Measurements from ENCODE around the gene ABCC4.
A peak's percentile ranks its signal among the peaks of the same experiment; 100 is the strongest.
"Not testable (repeated sequence)": the region's sequence is repeated elsewhere in the genome, so short reads cannot be mapped to it uniquely, and the experiment has no call there.

ABCC4 gene

DNA sequence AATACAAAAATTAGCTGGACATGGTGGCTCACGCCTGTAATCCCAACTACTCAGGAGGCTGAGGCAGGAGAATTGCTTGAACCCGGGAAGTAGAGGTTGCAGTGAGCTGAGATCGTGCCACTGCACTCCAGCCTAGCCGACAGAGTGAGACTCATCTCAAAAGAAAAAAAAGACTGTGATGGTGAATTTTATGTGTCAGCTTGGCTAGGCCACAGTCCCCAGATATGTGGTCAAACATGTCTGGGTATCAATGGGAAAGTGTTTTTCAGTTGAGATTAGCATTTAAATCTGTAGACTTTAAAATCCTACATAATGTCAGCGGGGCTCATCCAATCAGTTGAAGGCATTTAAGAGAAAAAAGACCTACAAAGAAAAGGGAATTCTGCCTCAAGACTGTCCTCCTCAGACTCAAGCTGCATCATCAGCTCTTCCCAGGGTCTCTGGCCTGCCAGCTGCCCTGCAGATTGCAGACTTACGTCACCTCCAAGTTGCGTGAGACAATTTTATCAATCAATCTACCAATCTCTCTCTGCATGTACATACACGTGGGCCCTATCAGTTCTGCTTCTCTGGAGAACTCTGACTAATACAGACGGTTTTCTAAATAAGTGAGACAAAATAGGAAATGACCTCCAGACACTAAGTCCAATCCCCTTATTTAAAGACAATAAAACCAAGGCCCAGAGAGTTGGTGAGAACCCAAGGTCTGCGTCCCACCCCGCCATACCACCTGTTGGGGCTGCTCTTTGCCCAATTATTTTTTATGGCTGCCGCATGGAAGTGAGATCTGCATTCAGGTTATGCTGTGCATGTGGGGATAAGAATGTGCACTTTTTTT lies 99.2 kb downstream of the ABCC4 start:
- no peak for DNase-seq (ENCODE audit: extremely low read depth in 1 of 2, low read depth in 1 of 2)

DNA sequence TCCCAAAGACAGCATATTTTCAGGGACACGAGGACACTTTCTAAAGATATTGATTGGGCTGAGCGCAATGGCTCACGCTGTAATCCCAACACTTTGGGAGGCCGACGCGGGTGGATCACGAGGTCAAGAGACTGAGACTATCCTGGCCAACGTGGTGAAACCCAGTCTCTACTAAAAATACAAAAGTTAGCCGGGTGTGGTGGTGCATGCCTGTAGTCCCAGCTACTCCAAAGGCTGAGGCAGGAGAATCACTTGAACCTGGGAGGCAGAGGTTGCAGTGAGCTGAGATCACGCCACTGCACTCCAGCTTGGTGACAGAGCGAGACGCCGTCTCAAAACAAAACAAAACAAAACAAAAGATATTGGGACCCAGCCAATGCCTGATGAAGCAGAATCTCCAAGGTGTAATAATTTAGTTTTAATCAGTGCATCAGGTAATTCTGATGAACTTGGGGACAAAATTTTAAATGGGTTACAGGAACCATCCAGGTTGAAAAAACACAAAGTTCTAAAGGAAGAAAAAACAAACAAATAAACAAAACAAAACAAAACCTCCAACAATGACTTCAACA lies 100.8 kb downstream of the ABCC4 start:
- not testable (repeated sequence) for DNase-seq (ENCODE audit: extremely low read depth in 1 of 2, low read depth in 1 of 2)

DNA sequence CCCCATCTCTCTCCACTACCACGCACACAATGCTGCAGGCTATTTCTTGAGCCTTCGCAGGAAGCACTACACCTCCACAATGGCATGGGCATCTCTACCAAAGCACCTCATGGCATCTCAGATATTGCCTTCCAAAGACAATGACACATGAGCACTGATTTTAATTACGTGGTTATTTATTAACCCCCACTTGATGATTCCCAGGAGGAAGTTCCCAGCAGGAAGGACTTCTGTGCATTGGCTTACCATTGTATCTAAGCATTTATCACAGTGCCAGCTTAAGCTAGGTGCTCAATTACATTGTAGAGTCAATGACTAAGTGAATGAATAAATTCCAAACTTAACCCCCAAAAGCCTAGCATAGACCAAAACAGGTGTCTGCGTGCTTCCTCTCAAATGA lies 101.4 kb downstream of the ABCC4 start:
- DNase-seq (ENCODE audit: extremely low read depth in 1 of 2, low read depth in 1 of 2): no peak

DNA sequence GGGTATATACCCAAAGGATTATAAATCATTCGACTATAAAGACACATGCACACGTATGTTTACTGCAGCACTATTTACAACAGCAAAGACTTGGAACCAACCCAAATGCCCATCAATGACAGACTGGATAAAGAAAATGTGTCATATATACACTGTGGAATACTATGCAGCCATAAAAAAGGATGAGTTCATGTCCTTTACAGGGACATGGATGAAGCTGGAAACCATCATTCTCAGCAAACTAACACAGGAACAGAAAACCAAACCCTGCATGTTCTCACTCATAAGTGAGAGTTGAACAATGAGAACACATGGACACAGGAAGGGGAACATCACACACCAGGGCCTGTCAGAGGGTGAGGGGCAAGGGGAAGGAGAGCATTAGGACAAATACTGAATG lies 102.6 kb downstream of the ABCC4 start:
- DNase-seq (ENCODE audit: extremely low read depth in 1 of 2, low read depth in 1 of 2): not testable (repeated sequence)

DNA sequence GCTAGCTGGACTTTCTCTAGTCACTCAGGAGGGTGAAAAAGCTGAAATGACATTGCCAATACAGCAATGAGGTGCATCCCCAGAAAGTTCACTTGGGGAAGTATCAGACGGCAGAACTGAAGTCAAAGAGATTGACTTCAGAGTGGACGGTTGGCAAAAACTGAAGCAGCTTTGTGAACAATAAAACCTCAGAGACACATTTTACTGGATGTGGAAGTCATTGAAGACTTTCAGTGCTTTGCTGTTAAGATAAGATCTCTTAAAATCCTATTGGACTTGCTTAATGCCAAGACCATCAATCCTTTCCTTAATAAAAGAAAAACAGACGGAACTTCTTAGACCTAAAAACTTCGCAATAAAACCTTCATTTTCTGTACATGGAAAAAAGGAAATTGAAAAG lies 103.7 kb downstream of the ABCC4 start:
- DNase-seq (ENCODE audit: extremely low read depth in 1 of 2, low read depth in 1 of 2): no peak

DNA sequence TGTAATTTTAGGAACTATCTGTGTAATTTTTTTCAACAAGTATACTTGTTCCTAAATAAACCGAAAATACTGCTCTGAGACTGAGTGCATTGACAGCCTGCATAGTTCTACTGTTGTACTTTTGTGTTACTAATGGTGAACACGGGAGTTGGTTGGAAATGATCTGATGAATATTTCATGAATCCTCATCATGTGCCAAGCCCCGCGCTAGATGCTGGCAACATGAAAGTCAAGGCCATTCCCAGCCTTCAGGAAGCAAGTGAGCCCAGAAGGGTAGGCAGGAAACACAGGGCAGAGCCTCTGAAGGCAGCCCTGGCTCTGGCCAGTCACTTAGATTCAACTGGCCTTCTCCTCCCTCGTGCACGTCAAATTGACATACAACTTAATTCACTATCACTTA lies 106.1 kb downstream of the ABCC4 start:
- DNase-seq (ENCODE audit: extremely low read depth in 1 of 2, low read depth in 1 of 2): no peak

DNA sequence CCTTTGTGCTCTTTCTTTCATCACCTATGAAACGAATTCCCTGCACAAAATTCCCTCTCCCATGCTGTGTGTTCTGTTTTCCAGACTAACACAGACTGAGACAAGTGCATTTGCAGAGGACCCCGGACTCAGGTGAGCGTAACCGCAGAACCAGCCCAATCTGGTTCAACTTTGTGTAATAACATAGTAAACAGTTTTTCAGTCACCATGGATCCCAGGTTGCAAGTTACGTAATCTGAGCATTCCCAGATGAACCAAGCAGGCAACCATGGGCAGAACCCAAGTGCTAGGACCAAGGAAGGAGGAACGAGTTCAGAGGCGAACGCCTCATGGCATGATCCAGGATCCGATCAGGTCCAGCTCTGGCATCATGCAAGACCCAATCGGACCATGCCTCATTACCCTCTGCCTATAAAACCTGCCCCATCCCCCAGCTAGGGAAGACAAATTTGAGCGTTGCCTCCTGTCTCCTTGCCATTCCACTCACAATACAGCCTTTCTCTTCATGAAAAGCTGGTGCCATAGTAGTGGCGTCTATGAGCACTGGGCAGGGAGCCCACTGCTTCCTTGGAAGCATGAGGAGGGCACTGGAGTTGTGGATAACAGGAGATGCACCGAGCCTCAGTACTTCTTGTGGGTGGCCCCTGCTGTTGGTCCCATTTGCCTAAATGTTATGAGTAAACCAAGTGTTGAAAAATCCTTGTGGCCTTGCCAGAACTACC lies 107.6 kb downstream of the ABCC4 start:
- no peak for DNase-seq (ENCODE audit: extremely low read depth in 1 of 2, low read depth in 1 of 2)

DNA sequence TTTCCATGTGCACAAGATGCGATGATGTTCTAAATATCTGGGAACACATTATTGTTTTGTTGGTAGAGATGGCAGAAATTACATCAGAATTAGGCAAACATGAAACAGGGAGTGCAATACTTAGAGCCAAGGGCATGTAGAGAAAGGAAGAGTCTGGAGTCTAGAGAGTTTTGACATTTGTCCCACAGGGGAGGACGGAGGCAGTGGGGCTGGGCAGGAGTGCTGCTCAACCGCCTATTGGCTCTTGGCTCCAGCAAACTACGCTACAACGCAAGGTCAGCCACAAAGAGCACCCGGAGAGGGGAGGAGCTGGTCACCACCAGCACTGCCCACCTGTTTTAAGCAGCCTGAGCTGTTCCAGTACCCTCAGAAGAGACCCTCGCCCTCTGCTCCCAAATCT lies 108.3 kb downstream of the ABCC4 start:
- no peak for DNase-seq (ENCODE audit: extremely low read depth in 1 of 2, low read depth in 1 of 2)

DNA sequence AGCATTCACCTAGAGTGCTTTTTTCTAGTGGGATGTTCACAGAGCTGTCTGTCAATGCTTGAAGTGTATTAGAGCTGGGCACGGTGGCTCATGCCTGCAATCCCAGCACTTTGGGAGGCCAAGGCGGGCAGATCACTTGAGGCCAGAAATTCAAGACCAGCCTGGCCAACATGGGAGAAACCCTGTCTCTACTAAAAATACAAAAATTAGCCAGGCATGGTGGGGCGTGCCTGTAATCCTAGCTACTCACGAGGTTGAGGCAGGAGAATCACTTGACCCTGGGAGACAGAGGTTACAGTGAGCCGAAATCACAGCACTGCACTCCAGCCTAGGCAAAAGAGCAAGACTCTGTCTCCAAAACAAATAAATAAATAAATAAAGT lies 108.7 kb downstream of the ABCC4 start:
- DNase-seq (ENCODE audit: extremely low read depth in 1 of 2, low read depth in 1 of 2): not testable (repeated sequence)

DNA sequence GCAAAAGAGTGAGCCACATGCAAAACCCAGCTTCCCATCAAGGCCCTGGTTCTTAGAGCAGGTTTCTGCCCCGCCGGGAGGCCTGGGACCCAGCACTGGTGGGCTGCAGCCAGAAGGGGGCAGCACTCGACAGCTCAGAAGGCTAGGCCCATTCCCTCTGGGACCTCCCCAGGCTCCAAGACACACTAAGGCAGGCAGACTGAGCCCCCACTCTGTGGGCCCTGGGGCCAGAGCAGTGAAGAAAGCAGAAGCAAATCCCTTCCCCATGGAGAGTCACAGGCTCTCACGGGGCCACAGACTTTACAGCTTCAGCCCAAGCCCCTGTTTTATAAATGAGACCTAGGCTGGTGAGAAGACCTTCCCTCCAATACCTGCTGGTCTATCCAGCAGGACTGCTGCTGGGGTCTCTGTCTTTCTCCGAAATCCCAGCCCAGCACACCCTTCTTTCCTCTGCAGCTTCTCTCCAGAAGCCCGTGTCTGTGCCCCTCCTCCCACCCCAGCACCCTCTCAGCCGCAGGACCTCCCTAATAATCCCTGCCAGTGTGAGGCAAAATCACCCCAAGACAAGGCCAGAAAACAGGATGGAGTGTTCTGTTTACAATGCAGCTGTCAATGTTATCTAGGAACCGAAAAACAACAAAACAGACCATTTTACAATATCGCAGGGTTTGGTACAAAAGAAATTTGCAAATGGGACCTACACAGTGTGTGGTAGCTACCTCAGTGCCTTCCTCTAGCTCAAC lies 109.3 kb downstream of the ABCC4 start:
- DNase-seq (ENCODE audit: extremely low read depth in 1 of 2, low read depth in 1 of 2): peak; percentile 26 to 46

DNA sequence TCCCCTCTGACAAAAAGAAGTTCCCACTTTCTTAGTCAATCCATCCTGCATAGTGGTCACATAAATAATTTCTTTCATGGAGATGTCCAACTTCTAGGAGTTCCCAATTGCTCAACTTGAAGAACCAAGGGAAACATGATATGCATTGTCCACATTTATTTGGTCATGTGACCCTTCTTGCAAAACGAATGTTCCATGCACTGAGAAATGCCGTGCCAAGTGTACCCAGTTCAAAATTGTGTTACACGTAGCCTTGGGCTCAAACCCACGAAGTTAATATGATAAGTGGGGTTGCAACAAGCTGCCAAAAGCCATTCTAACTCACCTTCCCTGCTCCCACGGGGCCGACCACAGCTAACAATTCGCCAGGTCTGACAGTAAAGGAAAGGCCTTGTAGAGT lies 113.1 kb downstream of the ABCC4 start:
- DNase-seq (ENCODE audit: extremely low read depth in 1 of 2, low read depth in 1 of 2): no peak

DNA sequence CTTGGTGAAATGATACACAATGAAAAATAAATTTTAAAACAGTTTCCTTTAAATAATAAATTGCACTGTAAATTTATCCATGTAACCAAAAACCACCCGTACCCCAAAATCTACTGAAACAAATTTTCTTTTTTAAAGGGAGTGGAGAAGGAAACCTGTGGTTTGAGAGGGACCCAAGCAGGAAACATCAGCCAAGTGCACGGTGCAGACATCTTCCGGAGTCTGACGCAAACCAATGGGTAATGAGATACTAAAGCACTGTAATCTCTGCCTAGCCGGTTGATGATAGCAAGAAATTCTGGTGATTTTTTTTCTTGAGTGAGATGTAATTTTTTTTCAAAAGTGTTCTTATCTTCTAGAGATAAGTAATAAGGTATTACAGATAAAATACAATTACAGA lies 115.4 kb downstream of the ABCC4 start:
- DNase-seq (ENCODE audit: extremely low read depth in 1 of 2, low read depth in 1 of 2): no peak

DNA sequence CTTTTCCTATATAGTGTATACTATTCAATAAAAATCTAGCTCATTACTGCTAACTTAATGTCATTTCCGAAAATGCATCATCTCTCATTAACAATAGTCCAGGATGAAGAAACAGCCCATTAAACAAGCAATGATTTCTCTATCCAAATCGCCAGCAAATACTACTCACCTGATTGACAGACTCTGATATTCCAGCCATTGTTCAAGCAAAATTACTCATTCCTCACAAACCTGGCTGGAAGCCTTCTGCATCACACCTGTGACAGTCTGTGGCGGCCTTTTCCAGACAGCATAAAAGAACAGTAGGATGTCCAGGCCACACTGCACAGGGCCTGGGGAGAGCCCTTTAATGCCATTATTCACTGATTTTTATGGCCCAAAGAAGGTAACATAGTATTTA lies 115.9 kb downstream of the ABCC4 start:
- DNase-seq (ENCODE audit: extremely low read depth in 1 of 2, low read depth in 1 of 2): no peak

DNA sequence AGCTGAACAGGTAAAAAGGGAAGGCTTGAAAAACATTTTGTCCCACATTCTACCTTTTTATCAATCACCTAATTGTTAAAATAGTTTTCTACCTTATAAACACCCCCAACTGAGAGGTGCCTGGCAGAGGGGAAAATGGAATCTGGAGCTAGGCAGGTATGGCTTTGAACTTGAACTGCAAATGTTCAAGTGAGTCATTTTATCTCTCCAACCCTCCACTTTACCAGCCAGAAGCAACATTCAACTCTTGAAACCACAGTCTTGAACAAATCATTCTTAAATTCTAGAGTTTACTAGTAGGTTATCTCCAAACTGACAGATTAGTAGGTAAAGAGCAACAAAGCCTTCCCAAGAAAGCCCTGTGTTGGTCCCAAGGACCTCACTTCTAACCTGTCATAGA lies 116.9 kb downstream of the ABCC4 start:
- no peak for DNase-seq (ENCODE audit: extremely low read depth in 1 of 2, low read depth in 1 of 2)

DNA sequence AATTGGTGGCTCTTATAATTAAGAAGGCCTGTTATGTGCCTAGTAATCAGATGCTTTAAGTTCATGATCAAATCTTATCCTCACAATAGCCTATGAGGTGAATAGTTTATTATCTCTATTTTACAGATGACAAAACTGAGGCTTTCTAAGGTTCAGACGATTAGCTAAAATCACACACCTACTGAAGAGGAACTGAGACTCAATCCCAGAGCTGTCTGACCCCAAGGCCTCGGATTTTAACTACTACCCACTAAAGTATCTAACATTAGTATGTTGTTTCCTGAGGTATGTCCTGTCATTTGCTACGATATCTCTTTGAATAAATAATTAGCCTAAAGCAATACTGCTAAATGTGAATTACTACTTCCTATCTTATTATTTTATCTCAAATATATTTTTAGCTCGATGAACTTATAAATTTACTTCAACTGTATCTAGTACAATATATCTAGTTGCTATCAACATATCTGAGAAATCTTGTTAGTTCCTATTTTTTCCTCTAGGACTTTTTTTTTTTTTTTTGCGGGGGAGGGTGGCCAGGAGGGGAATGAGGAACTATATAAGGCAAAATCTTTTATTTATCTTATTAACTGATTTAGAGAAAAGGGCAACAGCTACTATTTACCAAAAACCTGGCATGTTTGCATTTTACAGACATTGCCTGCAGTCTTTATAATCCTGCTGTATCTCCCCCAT lies 118.5 kb downstream of the ABCC4 start:
- no peak for DNase-seq (ENCODE audit: extremely low read depth in 1 of 2, low read depth in 1 of 2)

DNA sequence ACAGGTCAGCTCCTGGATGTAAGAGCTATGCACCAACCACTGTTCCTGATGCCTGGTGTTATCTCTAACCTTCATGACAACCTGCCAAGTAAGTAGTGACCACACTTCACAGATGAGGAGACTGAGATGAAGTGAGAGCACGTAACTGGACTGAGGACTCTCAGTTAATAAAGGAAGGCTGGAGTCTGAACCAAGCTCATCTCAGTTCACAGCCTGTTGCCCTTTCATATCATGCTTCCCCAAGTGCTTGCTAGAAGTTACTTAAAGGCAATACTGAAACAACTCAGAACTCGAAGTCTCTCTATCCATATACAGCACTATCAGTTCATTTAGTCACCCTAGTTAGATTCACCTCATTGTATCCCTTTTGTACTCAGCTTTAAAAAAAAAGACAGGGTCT lies 119.7 kb downstream of the ABCC4 start:
- no peak for DNase-seq (ENCODE audit: extremely low read depth in 1 of 2, low read depth in 1 of 2)

DNA sequence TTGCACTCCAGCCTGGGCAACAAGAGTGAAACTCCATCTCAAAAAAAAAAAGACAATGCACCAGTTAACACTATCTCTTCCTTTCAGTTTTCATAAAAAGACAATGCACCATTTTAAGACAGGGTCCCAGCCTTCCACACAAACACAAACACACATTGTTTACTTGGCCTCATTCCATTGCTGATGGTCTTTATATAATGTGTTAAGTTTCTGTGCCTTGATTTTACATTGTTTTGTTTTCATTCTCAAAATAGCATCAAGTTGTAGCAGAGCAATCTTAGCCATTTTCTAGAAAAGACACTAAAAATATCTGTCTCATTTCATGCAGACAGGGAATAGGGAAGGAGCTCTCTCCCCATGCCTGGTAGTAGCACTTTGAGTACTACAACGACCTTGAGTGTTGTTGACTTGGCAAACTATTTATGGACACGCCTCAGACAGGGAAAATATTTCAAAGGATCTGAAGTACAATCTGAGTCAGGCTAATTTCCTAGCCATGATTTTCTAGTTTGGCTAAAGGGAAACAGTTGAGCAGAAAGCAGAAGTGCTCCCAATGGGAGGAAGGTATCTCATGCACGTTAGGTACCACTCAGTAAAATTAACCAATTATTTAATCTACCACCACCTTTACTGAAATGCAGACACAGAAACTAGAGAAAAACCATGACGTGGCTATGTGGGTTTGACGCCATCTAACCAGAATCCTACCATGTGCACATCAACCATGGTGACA lies 120.6 kb downstream of the ABCC4 start:
- DNase-seq (ENCODE audit: extremely low read depth in 1 of 2, low read depth in 1 of 2): no peak

DNA sequence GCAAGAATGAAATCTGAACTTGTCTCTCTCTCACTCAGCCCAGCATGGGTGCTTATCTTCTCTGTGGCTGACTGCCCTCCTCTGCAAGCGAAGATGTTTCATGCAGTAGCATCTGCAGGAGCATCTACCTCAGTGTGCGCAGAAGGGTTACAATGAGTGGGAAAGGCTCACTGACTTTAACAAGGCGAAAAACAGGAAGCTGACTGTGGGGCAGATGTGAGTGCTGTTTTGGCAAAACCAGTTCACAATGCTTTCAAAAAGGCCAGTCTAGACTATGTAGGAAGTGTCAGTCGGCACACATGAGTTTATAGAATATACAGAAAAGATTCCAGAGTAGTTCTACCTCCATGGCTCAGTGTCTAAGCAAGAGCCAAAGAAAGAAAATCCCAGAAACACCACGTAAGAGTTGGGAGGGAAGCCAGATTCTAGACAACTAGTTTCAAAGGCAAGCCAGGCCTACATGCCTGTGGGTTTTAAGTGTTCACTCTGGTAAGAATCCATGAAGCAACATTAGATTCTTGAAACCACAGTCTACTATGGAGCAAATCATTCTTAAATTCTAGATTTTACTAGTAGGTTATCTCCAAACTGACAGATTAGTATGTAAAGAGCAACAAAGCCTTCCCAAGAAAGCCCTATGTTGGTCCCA lies 124.5 kb downstream of the ABCC4 start:
- DNase-seq (ENCODE audit: extremely low read depth in 1 of 2, low read depth in 1 of 2): no peak

DNA sequence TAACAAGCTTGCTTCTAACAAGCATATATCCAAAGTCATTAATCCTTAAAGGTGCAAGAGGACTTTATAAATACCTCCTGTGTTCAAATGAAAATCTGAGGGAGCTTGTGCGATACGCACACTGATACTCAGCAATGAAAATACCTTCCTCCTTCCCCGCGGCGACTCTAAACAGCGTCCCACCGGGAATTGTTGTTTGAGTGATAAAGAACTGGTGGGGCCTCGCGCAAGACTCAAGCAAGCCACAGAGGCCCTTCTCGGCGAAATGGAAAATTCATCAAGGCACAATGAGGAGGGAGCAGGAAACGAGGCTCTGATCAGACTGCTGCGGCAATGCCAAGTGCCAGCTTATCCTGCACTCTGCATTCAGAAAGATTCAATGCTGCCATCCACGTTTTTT lies 126.7 kb downstream of the ABCC4 start:
- no peak for DNase-seq (ENCODE audit: extremely low read depth in 1 of 2, low read depth in 1 of 2)

DNA sequence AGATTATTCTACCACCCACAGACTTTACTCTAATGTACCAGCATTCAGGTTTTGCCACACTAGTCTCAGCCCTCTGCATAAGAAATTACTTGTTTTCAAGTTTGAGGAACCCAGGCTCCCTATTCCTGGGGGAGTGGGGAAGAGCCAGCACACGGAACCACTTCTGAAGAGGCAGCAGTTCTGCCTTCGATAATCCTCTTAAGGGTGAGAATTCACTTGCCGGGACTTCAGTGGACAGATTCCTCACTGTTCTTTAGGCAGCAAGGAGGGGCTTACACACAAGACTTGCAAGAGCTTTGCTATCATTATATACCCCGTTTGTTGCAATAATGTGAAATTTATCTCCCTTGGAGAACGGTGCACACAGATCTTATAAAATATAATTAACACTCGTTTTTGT lies 133.1 kb downstream of the ABCC4 start:
- no peak for DNase-seq (ENCODE audit: extremely low read depth in 1 of 2, low read depth in 1 of 2)

Measured in stimulated activated CD8-positive, alpha-beta memory T cell treated with anti-CD3 and anti-CD28 coated beads, Interleukin-7, amount 100 ng/mL, for 48 hours (primary cell).